UCSD-AML1 (cell line): ENCODE measurements around the gene TFDP1.
"Not testable (repeated sequence)": the region's sequence is repeated elsewhere in the genome, so short reads cannot be mapped to it uniquely, and the experiment has no call there.

ENCODE experiments used
- DNase-seq: peaks from one replicate; lab custom pipeline; 2025; ENCODE audit not compliant: unreplicated experiment; lab: John Stamatoyannopoulos, UW

The TFDP1 gene

DNA sequence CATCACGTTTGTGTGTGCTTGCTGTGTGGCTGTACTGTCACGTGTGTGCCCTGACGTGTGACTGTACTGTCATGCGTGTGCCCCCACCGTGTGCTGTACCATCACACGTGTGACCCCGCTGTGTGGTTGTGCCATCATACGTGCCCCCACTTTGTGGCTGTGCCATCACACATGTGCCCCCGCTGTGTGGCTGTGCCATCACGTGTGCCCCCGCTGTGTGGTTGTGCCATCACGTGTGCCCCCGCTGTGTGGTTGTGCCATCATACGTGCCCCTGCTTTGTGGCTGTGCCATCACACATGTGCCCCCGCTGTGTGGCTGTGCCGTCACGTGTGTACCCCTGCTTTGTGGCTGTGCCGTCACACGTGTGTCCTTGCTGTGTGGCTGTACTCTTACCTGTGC lies 25.7 kb downstream of the TFDP1 start:
- no peak for DNase-seq

- no peak for DNase-seq
These were observed 27.4 kb downstream of the TFDP1 start for GRCh38 chr13:113611996-113612395.

GRCh38 chr13:113612607-113613006 lies 28.1 kb downstream of the TFDP1 start:
- DNase-seq, result no peak

DNA sequence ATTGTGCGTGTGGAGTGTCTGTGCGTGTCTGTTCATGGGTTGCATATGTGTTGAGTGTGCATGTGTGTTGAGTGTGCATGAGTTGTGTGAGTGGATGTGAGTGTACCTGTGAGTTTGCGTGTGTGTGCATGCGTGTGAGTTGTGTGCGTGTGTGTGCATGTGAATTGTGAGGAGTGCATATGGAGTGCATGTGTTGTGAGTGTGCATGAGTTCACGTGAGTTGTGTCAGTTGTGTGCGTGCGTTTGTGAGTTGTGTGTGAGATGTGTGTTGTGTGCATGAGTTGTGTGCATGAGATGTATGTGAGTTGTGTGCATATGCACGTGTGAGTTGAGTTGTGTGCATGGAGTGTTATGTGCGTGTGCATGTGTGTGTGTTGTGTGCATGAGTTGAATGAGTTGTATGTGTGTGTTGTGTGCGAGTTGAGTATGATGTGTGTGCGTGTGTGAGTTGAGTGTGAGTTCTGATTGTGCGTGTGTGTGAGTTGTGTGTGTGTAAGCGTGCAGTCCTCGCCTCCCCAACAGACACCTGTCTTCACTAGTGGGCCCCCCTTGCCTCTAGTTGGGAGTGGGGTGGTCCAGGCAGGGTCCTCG lies 29.3 kb downstream of the TFDP1 start:
- DNase-seq, result no peak

DNA sequence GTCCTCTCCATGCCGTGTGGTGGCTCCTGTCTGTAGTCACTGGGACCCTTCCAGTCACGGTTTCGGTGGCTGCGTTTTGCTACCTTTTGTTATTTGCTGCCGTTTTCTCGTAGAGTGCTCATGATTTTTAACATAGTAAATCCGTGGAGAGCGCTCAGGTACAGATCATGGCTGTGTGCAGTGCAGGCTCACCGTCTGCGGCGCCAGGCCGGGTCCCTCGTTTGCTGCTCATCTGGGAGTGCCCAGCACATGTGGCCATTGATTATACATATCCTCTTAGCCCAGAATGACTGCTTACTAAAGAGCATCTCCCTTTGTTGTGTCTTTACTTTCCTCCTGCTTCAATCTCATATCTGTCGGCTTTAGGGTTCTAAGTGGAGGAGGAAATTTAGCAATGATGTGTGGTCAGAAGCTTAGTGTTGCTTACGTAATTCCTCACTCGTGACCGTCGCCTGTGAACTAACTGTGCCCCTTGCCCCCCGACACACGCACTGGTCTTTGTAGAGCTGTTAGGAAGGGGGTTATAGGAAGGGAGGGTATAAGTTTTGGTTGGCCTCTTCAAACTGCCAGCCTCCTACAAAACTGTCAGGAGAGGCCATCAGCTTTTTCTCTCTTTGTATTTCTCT lies 31.8 kb downstream of the TFDP1 start:
- DNase-seq, result no peak

GRCh38 chr13:113616991-113617749 lies 32.6 kb downstream of the TFDP1 start:
- no peak for DNase-seq

DNA sequence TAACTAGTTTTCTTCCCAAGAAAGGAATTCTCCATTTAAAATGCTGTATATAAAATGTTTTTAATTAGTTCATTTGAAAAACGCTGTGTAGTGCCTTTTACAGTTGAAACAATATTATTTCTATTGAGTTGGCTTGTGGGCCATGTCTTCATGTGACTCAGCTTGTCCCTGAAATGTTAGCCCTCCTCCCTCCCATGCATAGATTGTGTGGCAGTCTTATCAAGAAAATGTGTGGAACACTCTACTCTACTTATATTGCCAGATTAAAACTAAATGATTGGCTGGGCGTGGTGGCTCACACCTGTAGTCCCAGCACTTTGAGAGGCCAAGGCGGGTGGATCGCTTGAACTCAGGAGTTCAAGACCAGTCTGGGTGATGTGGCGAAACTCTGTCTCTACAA lies 33.4 kb downstream of the TFDP1 start:
- DNase-seq, result no peak

GRCh38 chr13:113618455-113618854 lies 33.9 kb downstream of the TFDP1 start:
- DNase-seq, result no peak

GRCh38 chr13:113620036-113620796 lies 35.7 kb downstream of the TFDP1 start:
- DNase-seq, result no peak

DNA sequence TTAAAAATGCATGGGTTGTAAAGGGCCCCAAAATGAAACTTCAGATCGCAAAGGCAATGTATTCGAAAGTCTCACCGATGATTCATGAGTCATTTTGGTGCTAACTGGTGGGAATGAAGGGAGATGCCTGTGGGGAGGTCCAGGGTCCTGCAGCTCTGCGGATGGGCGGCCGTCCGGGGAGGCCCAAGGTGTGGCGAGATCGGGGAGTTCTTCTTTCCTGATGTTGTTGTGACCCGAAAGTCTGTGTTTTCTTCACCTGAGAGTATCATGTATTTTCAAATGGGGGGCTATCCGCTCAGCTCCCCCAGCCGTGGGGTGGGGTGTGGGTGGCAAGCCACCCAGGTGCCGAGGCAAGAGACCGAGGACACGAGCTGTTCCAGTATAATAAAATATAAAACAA lies 36.5 kb downstream of the TFDP1 start:
- no peak for DNase-seq

- not testable (repeated sequence) for DNase-seq
These were observed 36.9 kb downstream of the TFDP1 start for GRCh38 chr13:113621498-113621897.

GRCh38 chr13:113621986-113622550 lies 37.5 kb downstream of the TFDP1 start:
- DNase-seq, result not testable (repeated sequence)

DNA sequence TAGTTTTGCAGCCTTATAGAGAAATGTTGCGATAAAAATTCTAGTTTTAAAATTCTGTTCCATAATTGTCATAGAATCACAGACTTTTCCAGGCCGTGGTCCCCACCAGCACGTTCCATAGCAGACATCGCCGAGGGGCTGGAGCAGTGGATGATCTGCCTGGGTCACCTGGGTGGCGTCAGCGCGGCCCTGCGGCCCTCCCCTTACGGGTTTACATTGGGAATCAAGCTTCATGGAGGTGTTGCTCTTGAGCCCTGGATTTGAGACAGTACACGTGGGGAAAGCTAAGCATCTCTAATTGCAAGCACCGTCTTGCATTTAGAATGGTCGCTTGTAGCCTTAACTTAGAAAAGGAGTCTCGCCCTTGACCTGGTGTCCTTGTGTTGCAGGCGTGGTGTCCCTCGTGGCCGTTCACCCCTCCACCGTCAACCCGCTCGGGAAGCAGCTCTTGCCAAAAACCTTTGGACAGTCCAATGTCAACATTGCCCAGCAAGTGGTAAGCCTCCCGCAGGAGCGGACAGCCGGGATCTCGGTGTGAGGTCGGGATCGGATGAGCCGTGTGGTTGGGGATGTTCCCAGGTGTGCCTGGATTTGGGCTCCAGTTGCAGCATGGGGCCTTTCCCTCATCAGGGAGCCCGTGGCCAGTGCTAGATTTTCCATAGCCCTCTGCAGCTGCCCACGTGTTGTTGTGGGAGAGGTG lies 38.4 kb downstream of the TFDP1 start:
- no peak for DNase-seq

- DNase-seq, result no peak
These were observed 39.1 kb downstream of the TFDP1 start for GRCh38 chr13:113623491-113624234.

DNA sequence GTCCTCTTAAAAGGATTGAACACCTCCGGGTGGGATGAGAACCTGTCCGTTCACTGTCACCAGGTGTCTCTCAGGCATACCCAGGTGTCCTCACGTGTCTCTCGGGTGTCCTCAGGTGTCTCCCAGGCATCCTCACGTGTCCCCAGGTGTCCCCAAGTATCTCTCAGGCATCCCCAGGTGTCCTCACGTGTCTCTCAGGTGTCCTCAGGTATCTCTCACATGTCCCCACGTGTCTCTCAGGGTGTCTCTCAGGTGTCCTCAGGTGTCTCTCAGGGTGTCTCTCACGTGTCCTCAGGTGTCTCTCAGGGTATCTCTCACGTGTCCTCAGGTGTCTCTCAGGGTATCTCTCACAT lies 39.7 kb downstream of the TFDP1 start:
- DNase-seq, result no peak

DNA sequence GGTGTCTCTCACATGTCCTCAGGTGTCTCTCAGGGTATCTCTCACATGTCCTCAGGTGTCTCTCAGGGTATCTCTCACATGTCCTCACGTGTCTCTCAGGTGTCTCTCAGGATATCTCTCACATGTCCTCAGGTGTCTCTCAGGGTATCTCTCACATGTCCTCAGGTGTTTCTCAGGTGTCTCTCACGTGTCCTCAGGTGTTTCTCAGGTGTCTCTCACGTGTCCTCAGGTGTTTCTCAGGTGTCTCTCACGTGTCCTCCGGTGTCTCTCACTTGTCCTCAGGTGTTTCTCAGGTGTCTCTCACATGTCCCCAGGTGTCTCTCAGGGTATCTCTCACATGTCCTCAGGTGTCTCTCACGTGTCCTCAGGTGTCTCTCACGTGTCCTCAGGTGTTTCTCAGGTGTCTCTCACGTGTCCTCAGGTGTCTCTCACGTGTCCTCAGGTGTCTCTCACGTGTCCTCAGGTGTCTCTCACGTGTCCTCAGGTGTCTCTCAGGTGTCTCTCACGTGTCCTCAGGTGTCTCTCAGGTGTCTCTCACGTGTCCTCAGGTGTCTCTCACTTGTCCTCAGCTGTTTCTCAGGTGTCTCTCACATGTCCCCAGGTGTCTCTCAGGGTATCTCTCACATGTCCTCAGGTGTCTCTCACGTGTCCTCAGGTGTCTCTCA lies 40.2 kb downstream of the TFDP1 start:
- DNase-seq, result not testable (repeated sequence)

DNA sequence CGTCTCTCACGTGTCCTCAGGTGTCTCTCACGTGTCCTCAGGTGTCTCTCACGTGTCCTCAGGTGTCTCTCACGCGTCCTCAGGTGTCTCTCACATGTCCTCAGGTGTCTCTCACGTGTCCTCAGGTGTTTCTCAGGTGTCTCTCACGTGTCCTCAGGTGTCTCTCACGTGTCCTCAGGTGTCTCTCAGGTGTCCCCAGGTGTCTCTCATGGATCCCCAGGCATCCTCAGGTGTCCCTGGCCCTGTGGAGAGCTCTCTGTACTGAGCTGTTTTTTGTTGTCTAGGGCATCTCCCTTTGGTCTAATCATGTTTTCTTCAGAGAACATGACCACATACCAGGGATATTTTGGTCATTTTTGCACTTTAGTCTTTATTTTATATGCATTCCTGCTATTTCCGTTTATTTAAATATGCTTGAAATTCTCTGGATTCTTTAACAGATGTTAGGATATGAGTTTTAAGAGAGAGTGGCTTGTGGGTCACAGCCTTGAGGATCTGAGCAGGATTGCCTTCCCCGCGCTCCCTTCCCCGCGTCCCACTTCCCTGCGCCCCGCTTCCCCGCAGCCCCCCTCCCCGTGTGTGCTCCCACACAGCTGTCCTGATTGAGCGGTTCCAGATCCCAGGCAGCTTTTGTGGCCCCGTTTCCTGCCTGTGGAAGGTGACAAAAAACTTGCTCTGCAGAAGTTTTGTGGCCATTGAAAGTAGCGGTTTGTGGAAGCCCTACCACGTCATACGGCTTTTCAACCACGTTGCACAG lies 41.6 kb downstream of the TFDP1 start:
- DNase-seq, result no peak

GRCh38 chr13:113627136-113627535 lies 42.6 kb downstream of the TFDP1 start:
- DNase-seq, result no peak
